HepG2 (cell line): ENCODE data around the gene LRP5. TPM values are rescaled to one million over a fixed set of nuclear protein-coding genes. Genes with fewer than 3 reads are reported as not detected.
A peak's percentile ranks its signal among the peaks of the same experiment; 100 is the strongest.

Source experiments
- ZHX2 ChIP-seq, 2 experiments: sonication (generic) in 1 of 2; formaldehyde crosslinking in 1 of 2; IDR thresholded peaks; 2 replicates each; pipeline versions ENCODE4 v1.6.1 to v1.9.0; 2014 to 2022; ENCODE audit warnings: antibody characterized with exemption in 1 of 2, borderline replicate concordance in 1 of 2, inconsistent platforms in 1 of 2, low read depth in 1 of 2, missing genetic modification reagents in 1 of 2
- ZMYM4 ChIP-seq: sonication (generic); formaldehyde crosslinking; IDR thresholded peaks from 2 replicates; pipeline ENCODE4 v1.8.1; 2023; ENCODE audit warnings: mild to moderate bottlenecking, missing genetic modification reagents
- polyA plus RNA-seq, 8 experiments: library from polyadenylated mRNA; depleted of rRNA in 3 of 8; stranded (reverse) in 7 of 8; unstranded in 1 of 8; fragments of >200 nt; fragmentation: Illumina TruSeq in 4 of 8; extraction: Trizol in 4 of 8; gene quantifications; 2 replicates each; pipeline versions ENCODE4 v1.2.1 to v1.2.3, GENCODE V29; 2011 to 2016; ENCODE audit warnings: low read depth in 4 of 8, missing spikeins in 1 of 8, mixed read lengths in 1 of 8; ENCODE audit not compliant: insufficient read depth in 1 of 8
- total RNA-seq, 5 experiments: library from RNA; depleted of rRNA; stranded (reverse); fragments of >200 nt; fragmentation: Illumina TruSeq; extraction: Trizol; gene quantifications; 2 replicates each; pipeline ENCODE4 v1.2.3, GENCODE V29; 2016; ENCODE audit warnings: low read depth in 1 of 5
- TF ChIP-seq, protein P1 (sequence below): sonication (generic); formaldehyde crosslinking; IDR thresholded peaks from 2 replicates; pipeline ENCODE4 v1.8.1; 2022; ENCODE audit warnings: low read depth, mild to moderate bottlenecking, missing genetic modification reagents
- TF ChIP-seq, protein P2 (sequence below), 2 experiments: sonication (generic) in 1 of 2; formaldehyde crosslinking in 1 of 2; IDR thresholded peaks; 2 replicates each; pipeline versions ENCODE4 v1.4.0 to v1.6.1; 2018 to 2020; ENCODE audit warnings: missing genetic modification reagents in 2 of 2, borderline replicate concordance in 1 of 2, low read depth in 1 of 2, mild to moderate bottlenecking in 1 of 2, missing biosample characterization in 1 of 2

LRP5 gene
- total and polyA plus RNA-seq, 2 of the 13 experiments (the other 11 are each of a cell fraction or from before 2014, with no cell fraction given), result 40.4 to 64.0 TPM

DNA sequence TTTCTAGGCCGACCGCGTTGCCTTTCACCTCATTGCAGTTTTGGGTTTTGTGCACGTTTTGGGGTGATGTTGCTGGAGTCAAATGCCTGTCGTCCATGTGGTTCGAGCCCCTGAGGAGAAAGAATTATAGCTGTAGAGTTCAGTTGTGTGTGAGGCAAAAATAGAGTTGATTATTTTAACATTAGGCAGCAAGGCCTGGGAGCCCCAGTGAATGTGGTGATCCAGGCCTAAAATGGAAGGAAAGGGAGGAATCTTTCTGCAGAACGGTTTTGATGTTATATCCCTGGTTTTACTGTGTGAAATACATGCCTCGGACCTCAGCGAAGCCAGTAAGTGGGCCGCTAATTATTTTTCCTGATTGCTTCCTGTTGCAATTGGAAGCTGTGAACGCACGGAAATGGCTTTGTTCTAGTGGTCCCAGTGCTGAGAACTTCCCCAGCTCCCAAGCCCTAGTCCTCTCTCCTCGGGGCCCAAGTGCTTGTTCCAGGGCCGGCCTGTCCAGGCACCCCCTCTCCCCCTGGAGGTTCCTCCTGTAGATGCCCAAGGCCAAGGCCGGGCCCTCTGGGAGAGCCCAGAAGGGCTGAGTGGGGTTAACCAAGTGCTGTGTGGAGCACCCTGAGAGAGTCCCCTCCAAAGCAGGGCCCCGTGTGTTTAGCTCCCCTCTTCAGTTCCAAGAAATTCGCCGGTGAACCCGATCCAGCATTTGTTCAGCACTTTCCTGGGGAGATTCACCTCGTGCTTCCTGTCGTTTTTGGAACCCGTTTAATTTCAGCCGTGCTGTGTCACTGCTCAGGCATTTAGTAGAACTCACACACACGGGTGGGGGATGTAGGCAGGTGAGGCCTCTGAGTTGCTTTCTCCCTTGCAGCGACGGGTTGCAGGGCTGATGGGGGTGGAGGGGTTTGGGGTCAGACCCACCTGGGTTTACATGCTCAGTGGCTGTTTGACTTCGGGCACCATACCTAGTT is 2.1 kb downstream of the LRP5 start (continued):
- TF ChIP-seq, protein P1, sequence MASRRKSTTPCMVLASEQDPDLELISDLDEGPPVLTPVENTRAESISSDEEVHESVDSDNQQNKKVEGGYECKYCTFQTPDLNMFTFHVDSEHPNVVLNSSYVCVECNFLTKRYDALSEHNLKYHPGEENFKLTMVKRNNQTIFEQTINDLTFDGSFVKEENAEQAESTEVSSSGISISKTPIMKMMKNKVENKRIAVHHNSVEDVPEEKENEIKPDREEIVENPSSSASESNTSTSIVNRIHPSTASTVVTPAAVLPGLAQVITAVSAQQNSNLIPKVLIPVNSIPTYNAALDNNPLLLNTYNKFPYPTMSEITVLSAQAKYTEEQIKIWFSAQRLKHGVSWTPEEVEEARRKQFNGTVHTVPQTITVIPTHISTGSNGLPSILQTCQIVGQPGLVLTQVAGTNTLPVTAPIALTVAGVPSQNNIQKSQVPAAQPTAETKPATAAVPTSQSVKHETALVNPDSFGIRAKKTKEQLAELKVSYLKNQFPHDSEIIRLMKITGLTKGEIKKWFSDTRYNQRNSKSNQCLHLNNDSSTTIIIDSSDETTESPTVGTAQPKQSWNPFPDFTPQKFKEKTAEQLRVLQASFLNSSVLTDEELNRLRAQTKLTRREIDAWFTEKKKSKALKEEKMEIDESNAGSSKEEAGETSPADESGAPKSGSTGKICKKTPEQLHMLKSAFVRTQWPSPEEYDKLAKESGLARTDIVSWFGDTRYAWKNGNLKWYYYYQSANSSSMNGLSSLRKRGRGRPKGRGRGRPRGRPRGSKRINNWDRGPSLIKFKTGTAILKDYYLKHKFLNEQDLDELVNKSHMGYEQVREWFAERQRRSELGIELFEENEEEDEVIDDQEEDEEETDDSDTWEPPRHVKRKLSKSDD, result 0 out of 2 replicates have a peak, but pooled peaks have one; percentile 26
- TF ChIP-seq, protein P2, sequence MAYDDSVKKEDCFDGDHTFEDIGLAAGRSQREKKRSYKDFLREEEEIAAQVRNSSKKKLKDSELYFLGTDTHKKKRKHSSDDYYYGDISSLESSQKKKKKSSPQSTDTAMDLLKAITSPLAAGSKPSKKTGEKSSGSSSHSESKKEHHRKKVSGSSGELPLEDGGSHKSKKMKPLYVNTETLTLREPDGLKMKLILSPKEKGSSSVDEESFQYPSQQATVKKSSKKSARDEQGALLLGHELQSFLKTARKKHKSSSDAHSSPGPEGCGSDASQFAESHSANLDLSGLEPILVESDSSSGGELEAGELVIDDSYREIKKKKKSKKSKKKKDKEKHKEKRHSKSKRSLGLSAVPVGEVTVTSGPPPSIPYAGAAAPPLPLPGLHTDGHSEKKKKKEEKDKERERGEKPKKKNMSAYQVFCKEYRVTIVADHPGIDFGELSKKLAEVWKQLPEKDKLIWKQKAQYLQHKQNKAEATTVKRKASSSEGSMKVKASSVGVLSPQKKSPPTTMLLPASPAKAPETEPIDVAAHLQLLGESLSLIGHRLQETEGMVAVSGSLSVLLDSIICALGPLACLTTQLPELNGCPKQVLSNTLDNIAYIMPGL (CRISPR knock-in tag; IDR thresholded peaks at IDR 0.05; ENCODE audit: borderline replicate concordance in 1 of 2, low read depth in 1 of 2), result 0 out of 4 replicates have a peak, but pooled peaks of 1 of the 2 experiments have one; percentile 18
- TF ChIP-seq ZHX2 (IDR thresholded peaks at IDR 0.05; ENCODE audit: low read depth), result no peak
- peak; percentile 10; the same call in 1 of the 2 replicates for TF ChIP-seq ZHX2 (CRISPR knock-in tag; IDR thresholded peaks at IDR 0.05; ENCODE audit: borderline replicate concordance)
- no peak; the same call in 1 of the 2 replicates for TF ChIP-seq ZMYM4
